ENCODE data around the gene ADH1A.
"Not testable (repeated sequence)": the region's sequence is repeated elsewhere in the genome, so short reads cannot be mapped to it uniquely, and the experiment has no call there.

The ADH1A gene

GRCh38 chr4:99282731-99283130, 8.1 kb downstream of the ADH1A start:
- DNase-seq, result no peak

GRCh38 chr4:99281261-99281660, 9.5 kb downstream of the ADH1A start:
- DNase-seq, result no peak

- no peak for DNase-seq
Observed at GRCh38 chr4:99276417-99276816, 14.4 kb downstream of the ADH1A start.

GRCh38 chr4:99275885-99276284, 14.9 kb downstream of the ADH1A start:
- no peak for DNase-seq

GRCh38 chr4:99275050-99275449, 15.7 kb downstream of the ADH1A start:
- no peak for DNase-seq

- no peak for DNase-seq
Observed at GRCh38 chr4:99273704-99274103, 17.1 kb downstream of the ADH1A start.

- DNase-seq, result no peak
Observed at GRCh38 chr4:99264927-99265326, 25.9 kb downstream of the ADH1A start.

GRCh38 chr4:99252746-99253145, 38.0 kb downstream of the ADH1A start:
- no peak for DNase-seq

- DNase-seq, result no peak
Observed at GRCh38 chr4:99248714-99249113, 42.1 kb downstream of the ADH1A start.

GRCh38 chr4:99235955-99236354, 54.8 kb downstream of the ADH1A start:
- no peak for DNase-seq

GRCh38 chr4:99234331-99235010, 56.3 kb downstream of the ADH1A start:
- no peak for DNase-seq

GRCh38 chr4:99233397-99233796, 57.4 kb downstream of the ADH1A start:
- not testable (repeated sequence) for DNase-seq

GRCh38 chr4:99228706-99229105, 62.1 kb downstream of the ADH1A start:
- not testable (repeated sequence) for DNase-seq

- DNase-seq, result not testable (repeated sequence)
Observed at GRCh38 chr4:99227646-99228045, 63.1 kb downstream of the ADH1A start.
